NOMO-1 treated with DMSO at 0.1 percent for 48 hours (cell line): Measurements from ENCODE around the gene MAJIN.
A peak's percentile ranks its signal among the peaks of the same experiment; 100 is the strongest.

ENCODE experiments used
- DNase-seq: peaks from one replicate; lab custom pipeline; 2025; ENCODE audit not compliant: unreplicated experiment; lab: John Stamatoyannopoulos, UW

The MAJIN gene

GRCh38 chr11:64933213-64933934, 38.5 kb downstream of the MAJIN start:
- no peak for DNase-seq

- no peak for DNase-seq
These were observed 39.6 kb downstream of the MAJIN start for GRCh38 chr11:64932324-64932723.

- DNase-seq, result no peak
These were observed 40.6 kb downstream of the MAJIN start for GRCh38 chr11:64931290-64931689.

GRCh38 chr11:64930340-64930739, 41.6 kb downstream of the MAJIN start:
- no peak for DNase-seq

GRCh38 chr11:64929625-64930024, 42.3 kb downstream of the MAJIN start:
- DNase-seq, result no peak

- DNase-seq, result no peak
These were observed 43.0 kb downstream of the MAJIN start for GRCh38 chr11:64928957-64929356.

- DNase-seq, result no peak
These were observed 45.2 kb downstream of the MAJIN start for GRCh38 chr11:64926689-64927088.

GRCh38 chr11:64925536-64926436, 46.1 kb downstream of the MAJIN start:
- no peak for DNase-seq

GRCh38 chr11:64924910-64925284, 47.0 kb downstream of the MAJIN start:
- no peak for DNase-seq

- DNase-seq, result peak; percentile 94
These were observed 47.7 kb downstream of the MAJIN start, which contains the start of gene PPP2R5B for GRCh38 chr11:64923944-64924909. PPP2R5B (plus strand) TSS chr11:64924689; CDS start chr11:64925735, 1,046 bp downstream.

- DNase-seq, result no peak
These were observed 48.7 kb downstream of the MAJIN start for GRCh38 chr11:64923151-64923661.

- DNase-seq, result no peak
These were observed 50.5 kb downstream of the MAJIN start for GRCh38 chr11:64921384-64921783.

- DNase-seq, result no peak
These were observed 51.8 kb downstream of the MAJIN start for GRCh38 chr11:64920124-64920523.

GRCh38 chr11:64919627-64920026, 52.3 kb downstream of the MAJIN start:
- DNase-seq, result no peak

- peak; percentile 59 for DNase-seq
These were observed 53.9 kb downstream of the MAJIN start for GRCh38 chr11:64918017-64918416.

- DNase-seq, result no peak
These were observed 54.3 kb downstream of the MAJIN start for GRCh38 chr11:64917663-64917995.

- peak; percentile 100 for DNase-seq
These were observed 54.9 kb downstream of the MAJIN start, which contains the start of gene ATG2A for GRCh38 chr11:64916775-64917662. ATG2A (minus strand) TSS chr11:64917209; CDS start chr11:64917135, 74 bp downstream.

- DNase-seq, result peak; percentile 22
These were observed 55.7 kb downstream of the MAJIN start for GRCh38 chr11:64916040-64916774.

- DNase-seq, result no peak
These were observed 56.5 kb downstream of the MAJIN start for GRCh38 chr11:64915376-64915887.
